Activated T-helper 17 cell treated with anti-CD3 and anti-CD28 coated beads, Interleukin-2, amount 50 U/mL, for 72 hours (primary cell): ENCODE data around the gene OBSCN. TPM values are rescaled to one million over a fixed set of nuclear protein-coding genes. Genes with fewer than 3 reads are reported as not detected.
"Not testable (repeated sequence)": the region's sequence is repeated elsewhere in the genome, so short reads cannot be mapped to it uniquely, and the experiment has no call there.

Experiments
- ATAC-seq: fragments of 150-1000 bp; cut with Tn5 transposase; replicated peaks from 2 replicates; pipeline ENCODE4 v1.10.0; 2021; ENCODE audit warnings: mild to moderate bottlenecking, moderate library complexity
- H3K27ac Mint-ChIP-seq: one replicate; pipeline ENCODE4 v1.8.0; 2022; ENCODE audit warnings: mixed read lengths
- H3K27me3 Mint-ChIP-seq: one replicate; pipeline ENCODE4 v1.8.0; 2022; ENCODE audit warnings: mixed read lengths
- H3K36me3 Mint-ChIP-seq: one replicate; pipeline ENCODE4 v1.8.0; 2022; ENCODE audit warnings: low read depth, mild to moderate bottlenecking, mixed read lengths
- H3K4me1 Mint-ChIP-seq: one replicate; pipeline ENCODE4 v1.8.0; 2022; ENCODE audit warnings: mixed read lengths
- H3K4me3 Mint-ChIP-seq: one replicate; pipeline ENCODE4 v1.8.0; 2022; ENCODE audit warnings: mild to moderate bottlenecking, mixed read lengths
- H3K9me3 Mint-ChIP-seq: one replicate; pipeline ENCODE4 v1.8.0; 2022; ENCODE audit warnings: mixed read lengths
- total RNA-seq, 2 donors: library from RNA; stranded (reverse); gene quantifications; one replicate each; pipeline ENCODE4 v1.2.3, GENCODE V29; 2022

Gene OBSCN
- total RNA-seq, 2 donors from 2014 or later = 10.8 to 60.0 TPM

DNA sequence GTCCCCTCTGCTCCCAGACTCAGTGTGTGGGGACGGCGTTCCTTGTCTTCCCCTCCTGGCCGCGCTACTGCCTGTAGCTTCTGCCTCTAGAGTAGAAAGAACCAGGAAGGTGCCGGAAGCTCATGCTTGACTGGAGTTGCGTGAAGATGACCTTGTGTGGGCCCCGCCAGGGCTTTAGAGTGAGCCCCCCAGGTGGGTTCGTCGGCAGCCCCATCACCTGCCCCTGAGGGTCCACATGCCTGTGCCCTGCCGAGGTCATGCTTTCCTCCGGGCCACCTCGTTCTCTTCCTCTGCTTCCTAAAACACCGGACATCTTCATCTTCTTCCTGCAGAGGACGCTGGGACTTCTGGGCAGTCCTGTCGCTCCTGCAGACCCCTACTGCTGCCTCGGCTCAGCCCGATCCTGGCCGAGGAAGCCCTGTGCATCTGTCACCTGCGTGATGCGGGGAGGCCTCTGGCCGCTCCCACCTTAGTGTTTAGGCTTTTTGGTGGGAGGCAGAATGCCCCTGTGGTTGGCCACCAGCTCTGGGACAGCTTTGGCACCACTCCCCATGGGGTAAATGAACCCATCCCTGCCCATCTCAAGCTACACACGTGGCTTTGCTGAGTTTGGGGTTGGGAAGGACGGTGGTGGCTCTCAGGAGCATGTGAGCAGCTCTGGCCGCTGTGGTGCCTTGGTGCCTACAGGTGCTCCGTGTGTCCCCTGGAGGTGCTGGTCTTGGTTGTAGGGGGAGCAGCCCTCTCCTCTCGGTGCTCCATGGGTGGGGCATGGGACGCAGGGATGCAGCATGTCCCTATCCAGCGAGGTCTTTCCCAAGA, 12.3 kb downstream of the OBSCN start:
- Mint-ChIP-seq H3K4me1 (peaks cover 5% of the 10 kb centered on the region), H3K36me3 (peaks cover 25% of the 10 kb centered on the region), H3K4me3 (no peak overlapping the region), H3K27me3 (no peaks in the 10 kb centered on the region), H3K27ac (no peak overlapping the region), H3K9me3 (no peaks in the 10 kb centered on the region)
- ATAC-seq = no peak

DNA sequence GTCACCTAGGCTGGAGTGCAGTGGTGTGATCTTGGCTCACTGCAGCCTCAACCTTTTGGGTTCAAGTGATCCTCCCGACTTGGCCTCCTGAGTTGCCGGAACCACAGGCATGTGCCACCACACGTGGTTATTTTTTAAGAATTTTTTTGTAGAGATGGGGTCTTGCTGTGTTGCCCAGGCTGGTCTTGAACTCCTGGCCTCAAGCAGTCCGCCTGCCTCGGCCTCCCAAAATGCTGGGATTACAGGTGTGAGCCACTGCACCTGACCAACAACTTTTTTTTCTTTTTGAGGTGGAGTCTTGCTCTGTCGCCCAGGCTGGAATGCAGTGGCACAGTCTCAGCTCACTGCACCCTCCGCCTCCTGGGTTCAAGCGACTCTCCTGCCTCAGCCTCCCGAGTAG, 13.3 kb downstream of the OBSCN start:
- ATAC-seq, H3K27me3 Mint-ChIP-seq, H3K27ac Mint-ChIP-seq, H3K4me3 Mint-ChIP-seq, H3K9me3 Mint-ChIP-seq, H3K4me1 Mint-ChIP-seq: not testable (repeated sequence)
- H3K36me3 Mint-ChIP-seq = peaks cover 29% of the 10 kb centered on the region

DNA sequence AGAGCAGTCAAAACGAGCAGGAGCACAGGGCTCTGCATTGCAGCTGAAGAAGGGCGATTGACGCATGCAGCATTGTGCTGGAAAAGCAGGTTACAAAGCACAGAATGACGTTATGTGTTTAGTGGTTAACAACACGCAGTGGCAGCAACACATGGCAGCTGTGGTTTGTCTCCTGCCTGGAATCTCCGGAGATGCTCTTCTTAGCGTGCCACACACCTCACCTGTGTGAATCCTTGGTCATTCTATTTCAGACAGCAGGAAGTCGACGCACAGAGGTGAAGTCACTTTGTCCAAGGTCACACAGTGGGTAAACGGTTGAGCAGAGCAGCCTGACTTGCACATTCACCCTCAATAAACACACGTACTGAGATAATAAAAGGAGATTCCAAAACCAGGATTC, 14.7 kb downstream of the OBSCN start:
- H3K27me3 Mint-ChIP-seq = no peaks in the 10 kb centered on the region
- peaks cover 29% of the 10 kb centered on the region for H3K36me3 Mint-ChIP-seq
- no peaks in the 10 kb centered on the region for H3K4me1 Mint-ChIP-seq
- no peak overlapping the region for H3K27ac Mint-ChIP-seq
- ATAC-seq = no peak
- no peaks in the 10 kb centered on the region for H3K9me3 Mint-ChIP-seq
- H3K4me3 Mint-ChIP-seq = no peak overlapping the region

DNA sequence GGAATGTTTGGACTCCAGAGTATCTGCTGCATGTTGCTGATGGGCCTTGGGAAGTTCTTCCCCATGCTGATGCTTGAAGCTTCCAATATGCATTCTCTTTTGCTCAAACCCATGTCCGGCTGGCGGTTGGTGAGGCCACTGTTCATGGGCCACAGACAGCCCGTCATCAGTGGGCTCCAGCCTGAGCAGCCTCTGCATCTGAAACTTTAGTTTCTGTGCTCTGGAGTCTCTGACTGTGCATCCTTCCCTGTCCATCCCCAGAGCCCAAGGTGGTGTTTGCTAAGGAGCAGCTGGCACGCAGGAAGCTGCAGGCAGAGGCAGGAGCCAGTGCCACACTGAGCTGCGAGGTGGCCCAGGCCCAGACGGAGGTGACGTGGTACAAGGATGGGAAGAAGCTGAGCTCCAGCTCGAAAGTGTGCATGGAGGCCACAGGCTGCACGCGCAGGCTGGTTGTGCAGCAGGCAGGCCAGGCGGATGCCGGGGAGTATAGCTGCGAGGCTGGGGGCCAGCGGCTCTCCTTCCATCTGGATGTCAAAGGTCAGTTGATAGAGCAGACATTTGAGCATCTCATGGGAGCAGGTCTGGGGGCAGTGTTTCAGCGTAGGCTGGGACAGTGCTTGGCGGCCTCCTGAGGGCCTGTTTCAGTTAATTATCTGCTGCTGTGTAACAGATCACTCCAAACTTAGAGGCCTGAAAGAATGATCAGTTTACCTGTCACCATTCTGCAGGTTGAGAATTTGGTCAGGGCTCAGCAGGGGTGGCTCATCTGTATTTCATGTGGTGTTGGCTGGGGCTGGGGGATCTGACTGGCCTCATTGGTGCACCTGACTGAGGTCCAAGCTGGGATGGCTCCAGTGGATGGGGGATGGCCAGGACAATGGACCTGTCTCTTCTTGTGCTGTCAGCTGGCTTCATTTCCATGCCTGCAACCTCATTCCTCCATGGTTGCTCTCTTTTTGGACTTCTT, 16.6 kb downstream of the OBSCN start:
- Mint-ChIP-seq H3K27ac (no peak overlapping the region), H3K36me3 (peaks cover 22% of the 10 kb centered on the region), H3K4me3 (no peak overlapping the region), H3K27me3 (no peaks in the 10 kb centered on the region), H3K9me3 (no peaks in the 10 kb centered on the region), H3K4me1 (no peaks in the 10 kb centered on the region)
- ATAC-seq = no peak

DNA sequence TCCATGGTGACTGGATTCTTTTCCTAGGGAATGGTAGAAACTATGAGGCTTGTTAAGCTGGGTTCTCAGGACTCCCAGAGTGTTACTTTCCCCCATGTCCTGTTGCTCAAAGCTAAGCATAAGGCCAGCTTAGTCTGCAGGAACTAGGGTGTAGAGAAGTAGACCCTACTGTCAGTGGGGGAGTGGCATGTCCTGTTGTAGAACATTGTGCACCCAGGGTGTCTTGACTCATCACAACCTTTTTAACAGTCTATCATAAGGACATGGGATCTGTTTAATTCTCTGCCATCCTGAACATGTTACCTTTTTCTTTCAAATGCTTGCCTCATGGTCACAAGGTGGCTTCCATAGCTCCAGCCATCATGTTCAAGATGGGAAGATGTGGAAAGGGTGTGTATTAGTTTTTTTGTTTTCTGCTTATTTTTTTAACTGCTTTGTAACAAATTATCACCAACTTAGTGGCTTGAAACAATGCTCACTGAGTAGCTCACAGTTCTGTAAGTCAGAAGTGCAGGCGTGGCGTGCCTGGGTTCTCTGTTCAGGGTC, 17.4 kb downstream of the OBSCN start:
- no peak overlapping the region for H3K27ac Mint-ChIP-seq
- no peaks in the 10 kb centered on the region for H3K9me3 Mint-ChIP-seq
- no peaks in the 10 kb centered on the region for H3K4me1 Mint-ChIP-seq
- H3K36me3 Mint-ChIP-seq = peaks cover 22% of the 10 kb centered on the region
- no peak overlapping the region for H3K4me3 Mint-ChIP-seq
- H3K27me3 Mint-ChIP-seq = no peaks in the 10 kb centered on the region
- ATAC-seq = no peak

DNA sequence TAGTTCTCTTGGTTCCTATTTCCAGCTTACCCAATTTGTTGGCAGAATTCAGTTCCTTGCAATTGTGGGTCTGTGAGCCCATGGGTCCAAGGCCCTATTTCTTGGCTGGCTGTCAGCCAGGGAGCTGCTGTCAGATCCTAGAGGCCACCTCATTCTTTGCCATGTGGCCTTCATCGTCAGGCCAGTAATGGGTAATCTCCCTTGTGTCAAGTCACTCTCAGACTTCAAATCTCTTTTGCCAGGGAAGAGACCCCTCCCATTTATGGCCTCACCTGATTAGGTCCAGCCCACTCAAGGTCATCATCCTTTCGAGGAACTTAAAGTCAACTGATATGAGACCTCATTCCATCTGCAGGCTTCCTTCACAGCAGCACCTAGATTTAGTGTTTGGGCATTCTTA, 17.9 kb downstream of the OBSCN start:
- no peaks in the 10 kb centered on the region for H3K9me3 Mint-ChIP-seq
- no peaks in the 10 kb centered on the region for H3K27me3 Mint-ChIP-seq
- no peak for ATAC-seq
- no peak overlapping the region for H3K27ac Mint-ChIP-seq
- H3K4me3 Mint-ChIP-seq = no peak overlapping the region
- peaks cover 22% of the 10 kb centered on the region for H3K36me3 Mint-ChIP-seq
- no peaks in the 10 kb centered on the region for H3K4me1 Mint-ChIP-seq

DNA sequence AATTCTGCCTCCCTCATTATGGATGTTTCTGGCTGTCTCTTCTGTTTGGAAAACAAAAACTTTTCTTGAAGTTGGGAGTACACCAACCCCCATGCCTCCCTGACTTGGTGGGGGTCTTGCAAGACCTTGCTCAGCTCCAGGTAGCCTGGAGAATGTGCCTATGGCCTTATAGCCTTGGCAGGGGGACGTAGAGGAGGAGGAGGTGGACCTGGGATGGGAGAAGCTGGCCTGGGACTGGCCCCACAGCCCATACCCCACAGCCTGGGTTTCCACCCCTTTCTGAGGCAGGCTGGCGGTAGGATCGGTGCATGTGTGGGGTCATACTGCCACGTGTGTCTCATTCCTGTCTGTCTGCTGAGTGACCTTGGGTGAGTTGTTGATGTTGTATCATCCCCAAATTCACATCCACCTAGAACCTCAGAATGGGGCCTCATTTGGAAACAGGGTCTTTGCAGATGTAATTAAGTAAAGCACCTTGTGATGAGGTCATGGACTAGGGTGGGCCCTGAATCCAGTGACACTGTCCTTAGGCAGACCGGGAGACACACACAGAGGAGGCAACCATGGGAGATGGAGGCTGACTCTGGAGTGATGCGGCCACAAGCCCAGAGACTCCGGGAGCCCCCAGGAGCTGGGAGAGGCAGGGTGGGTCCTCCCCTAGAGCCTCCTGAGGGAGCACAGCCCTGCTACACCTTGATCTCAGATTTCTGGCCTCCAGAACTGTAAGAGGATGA, 18.5 kb downstream of the OBSCN start:
- H3K27ac Mint-ChIP-seq = no peak overlapping the region
- peaks cover 23% of the 10 kb centered on the region for H3K36me3 Mint-ChIP-seq
- no peaks in the 10 kb centered on the region for H3K9me3 Mint-ChIP-seq

DNA sequence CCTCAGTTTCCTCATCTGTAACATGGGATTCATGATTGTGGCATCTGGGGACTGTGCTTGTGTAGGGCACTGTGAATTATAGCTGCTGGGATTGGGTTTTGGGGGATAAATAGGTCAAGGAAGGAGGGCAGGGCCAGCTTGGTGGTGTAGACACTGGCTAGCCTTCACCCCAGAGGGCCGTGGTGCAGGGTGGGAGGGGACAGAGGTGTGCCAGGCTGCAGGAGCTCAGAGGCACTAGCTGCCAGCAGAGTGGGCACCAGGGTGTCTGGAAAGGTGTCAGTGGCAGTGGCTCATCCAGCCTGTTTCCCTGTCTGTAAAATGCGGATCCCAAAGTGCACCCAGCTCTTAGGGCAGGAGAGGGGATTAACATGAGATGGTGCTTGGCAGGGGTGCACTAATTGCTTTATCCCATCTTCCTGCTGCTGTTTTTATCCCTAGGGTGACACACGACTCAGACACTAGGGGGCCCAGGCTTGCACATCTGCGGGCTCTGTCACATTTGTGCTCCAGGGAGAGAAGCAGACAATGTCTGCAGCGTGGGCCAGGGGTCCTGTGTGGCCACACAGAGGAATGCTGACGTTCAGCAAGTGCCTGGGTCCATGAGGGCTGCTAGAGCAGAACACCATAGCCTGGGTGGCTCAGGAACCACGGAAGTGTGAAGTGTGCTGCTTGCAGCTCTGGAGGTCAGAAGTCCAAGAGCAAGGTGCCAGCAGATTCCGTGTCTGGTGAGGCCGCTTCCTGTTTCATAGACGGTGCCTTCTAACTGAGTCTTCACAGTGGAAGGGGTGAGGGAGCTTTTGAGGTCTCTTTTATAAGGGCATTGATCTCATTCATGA, 19.3 kb downstream of the OBSCN start:
- no peak for ATAC-seq
- Mint-ChIP-seq H3K27ac (no peak overlapping the region), H3K4me1 (no peaks in the 10 kb centered on the region), H3K36me3 (peaks cover 32% of the 10 kb centered on the region), H3K9me3 (no peaks in the 10 kb centered on the region), H3K4me3 (no peak overlapping the region), H3K27me3 (no peaks in the 10 kb centered on the region)

More for the DNA sequence above, 18.5 kb downstream of the OBSCN start:
- ATAC-seq = no peak
- Mint-ChIP-seq H3K27me3 (no peaks in the 10 kb centered on the region), H3K4me3 (no peak overlapping the region), H3K4me1 (no peaks in the 10 kb centered on the region)

DNA sequence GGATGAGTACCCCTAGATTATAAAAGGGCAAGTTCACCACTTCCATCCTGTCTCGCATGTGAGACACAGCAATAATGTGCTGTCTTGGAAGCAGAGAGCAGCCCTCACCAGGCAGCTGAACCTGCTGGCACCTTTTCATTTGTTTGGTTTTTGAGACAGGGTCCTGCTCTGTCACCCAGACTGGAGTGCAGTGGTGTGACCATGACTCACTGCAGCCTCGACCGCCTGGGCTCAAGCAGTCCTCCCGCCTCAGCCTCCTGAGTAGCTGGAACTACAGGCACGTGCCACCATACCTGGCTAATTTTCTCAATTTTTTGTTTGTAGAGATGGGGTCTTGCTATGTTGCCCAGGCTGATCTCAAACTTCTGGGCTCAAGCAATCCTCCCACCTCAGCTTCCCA, 20.3 kb downstream of the OBSCN start:
- H3K4me3 Mint-ChIP-seq, H3K9me3 Mint-ChIP-seq, H3K4me1 Mint-ChIP-seq, H3K27ac Mint-ChIP-seq, H3K27me3 Mint-ChIP-seq, ATAC-seq: not testable (repeated sequence)
- H3K36me3 Mint-ChIP-seq = peaks cover 38% of the 10 kb centered on the region

DNA sequence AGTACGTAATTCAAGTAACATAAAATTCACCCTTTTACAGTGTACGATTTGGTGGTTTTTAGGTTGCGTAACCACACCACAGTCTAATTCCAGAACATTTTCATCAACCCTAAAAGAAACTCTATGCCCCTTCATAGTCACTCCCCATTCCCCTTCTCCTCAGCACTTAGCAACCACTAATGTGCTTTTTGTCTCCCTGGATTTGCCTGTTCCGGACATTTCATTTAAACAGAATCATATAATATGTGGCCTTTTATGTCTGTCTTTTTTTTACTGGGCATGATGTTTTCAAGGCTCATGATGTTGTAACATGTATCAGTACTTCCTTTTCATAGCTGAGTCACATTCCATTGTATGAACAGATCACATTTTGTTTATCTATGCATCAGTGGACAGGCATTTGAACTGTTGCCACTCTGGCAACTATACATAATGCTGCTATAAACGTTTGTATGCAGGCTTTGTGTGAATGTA, 20.8 kb downstream of the OBSCN start:
- Mint-ChIP-seq H3K36me3 (peaks cover 40% of the 10 kb centered on the region), H3K9me3 (peaks cover 4% of the 10 kb centered on the region), H3K4me1 (no peaks in the 10 kb centered on the region), H3K27ac (no peak overlapping the region), H3K27me3 (no peaks in the 10 kb centered on the region), H3K4me3 (no peak overlapping the region)
- no peak for ATAC-seq

DNA sequence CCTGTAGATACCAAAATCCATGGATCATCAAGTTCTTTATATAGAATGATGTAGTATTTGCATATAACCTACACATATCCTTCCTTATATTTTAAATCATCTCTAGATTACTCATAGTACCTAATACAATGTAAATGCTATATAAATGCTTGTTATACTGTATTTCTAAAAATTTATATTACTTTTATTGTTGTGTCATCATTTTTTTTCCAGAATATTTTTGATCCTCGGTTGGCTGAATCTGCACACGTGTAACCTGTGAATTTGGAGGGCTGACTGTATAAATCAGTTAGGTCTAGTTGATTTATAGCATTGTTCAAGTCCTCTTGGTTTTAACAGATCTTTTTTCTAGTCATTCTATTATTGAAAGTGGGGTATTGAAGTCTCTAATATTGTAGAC, 23.3 kb downstream of the OBSCN start:
- peaks cover 38% of the 10 kb centered on the region for H3K36me3 Mint-ChIP-seq

DNA sequence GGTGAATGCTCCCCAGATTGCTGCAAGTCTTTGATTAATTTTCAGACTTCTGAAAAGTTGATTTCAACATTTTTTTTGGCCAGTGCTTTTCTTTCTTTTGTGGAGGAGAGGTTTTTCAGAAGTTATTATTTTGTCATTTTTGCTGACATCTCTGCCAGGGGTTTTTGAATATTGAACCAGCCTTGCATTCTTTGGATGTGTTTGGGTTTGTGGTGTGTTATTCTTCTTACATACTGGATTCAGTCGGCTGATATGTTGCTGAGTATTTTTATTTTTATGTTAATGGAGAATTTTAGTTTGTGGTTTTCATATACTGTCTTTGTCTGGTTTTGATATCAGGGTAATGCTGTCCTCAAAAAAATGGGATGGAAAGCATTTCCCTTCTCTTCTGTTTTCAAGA, 25.3 kb downstream of the OBSCN start:
- Mint-ChIP-seq H3K9me3 (peaks cover 13% of the 10 kb centered on the region), H3K27me3 (no peaks in the 10 kb centered on the region), H3K27ac (no peak overlapping the region), H3K36me3 (peaks cover 47% of the 10 kb centered on the region), H3K4me3 (no peak overlapping the region), H3K4me1 (peaks cover 13% of the 10 kb centered on the region)
- ATAC-seq = no peak

More for the DNA sequence above, 23.3 kb downstream of the OBSCN start:
- H3K27ac Mint-ChIP-seq = no peak overlapping the region
- H3K9me3 Mint-ChIP-seq = peaks cover 8% of the 10 kb centered on the region
- peaks cover 5% of the 10 kb centered on the region for H3K4me1 Mint-ChIP-seq
- H3K4me3 Mint-ChIP-seq = no peak overlapping the region
- no peaks in the 10 kb centered on the region for H3K27me3 Mint-ChIP-seq
- ATAC-seq = no peak

DNA sequence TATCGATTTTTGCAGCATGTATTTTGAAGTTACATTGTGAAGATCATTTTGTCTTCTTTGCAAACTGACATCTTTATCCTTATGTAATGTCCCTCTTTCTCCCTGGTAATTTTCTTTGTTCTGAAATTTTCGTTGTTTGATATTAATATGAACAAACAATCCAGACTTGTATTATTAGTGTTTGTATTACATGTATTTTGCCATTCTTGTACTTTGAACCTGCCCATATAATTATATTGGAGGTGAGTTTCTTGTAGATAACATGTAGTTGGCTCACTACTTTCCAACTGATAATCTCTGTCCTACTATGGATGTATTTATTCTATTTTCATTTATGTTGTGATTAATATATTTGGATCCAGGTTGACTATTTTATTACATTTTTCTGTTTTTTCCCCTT, 27.1 kb downstream of the OBSCN start:
- H3K9me3 Mint-ChIP-seq = peaks cover 13% of the 10 kb centered on the region
- no peak for ATAC-seq
- H3K36me3 Mint-ChIP-seq = peaks cover 47% of the 10 kb centered on the region
- H3K27me3 Mint-ChIP-seq = no peaks in the 10 kb centered on the region
- peaks cover 13% of the 10 kb centered on the region for H3K4me1 Mint-ChIP-seq
- no peak overlapping the region for H3K27ac Mint-ChIP-seq
- H3K4me3 Mint-ChIP-seq = no peak overlapping the region
